ENCODE data around the gene CDK13.

DNA sequence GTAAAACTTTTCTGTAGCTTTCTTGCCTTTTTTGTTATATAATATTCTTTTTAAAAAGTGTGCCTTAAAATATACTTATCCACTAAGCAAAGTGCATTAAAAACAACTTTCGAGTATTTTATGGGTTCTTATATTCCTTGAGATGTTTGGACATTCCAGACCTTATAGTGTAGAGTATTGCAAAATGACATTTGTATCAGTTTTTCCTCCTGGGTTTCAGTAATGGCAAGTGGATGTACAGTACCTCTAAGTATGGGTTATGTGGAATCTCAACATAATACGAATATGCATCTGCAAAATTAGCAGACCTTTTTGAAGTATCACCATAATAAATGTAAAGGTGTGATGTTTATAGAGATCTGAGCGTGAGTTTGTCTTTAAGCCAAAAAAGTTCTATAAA lies 2.7 kb downstream of the CDK13 start:
- TF ChIP-seq, protein P1, sequence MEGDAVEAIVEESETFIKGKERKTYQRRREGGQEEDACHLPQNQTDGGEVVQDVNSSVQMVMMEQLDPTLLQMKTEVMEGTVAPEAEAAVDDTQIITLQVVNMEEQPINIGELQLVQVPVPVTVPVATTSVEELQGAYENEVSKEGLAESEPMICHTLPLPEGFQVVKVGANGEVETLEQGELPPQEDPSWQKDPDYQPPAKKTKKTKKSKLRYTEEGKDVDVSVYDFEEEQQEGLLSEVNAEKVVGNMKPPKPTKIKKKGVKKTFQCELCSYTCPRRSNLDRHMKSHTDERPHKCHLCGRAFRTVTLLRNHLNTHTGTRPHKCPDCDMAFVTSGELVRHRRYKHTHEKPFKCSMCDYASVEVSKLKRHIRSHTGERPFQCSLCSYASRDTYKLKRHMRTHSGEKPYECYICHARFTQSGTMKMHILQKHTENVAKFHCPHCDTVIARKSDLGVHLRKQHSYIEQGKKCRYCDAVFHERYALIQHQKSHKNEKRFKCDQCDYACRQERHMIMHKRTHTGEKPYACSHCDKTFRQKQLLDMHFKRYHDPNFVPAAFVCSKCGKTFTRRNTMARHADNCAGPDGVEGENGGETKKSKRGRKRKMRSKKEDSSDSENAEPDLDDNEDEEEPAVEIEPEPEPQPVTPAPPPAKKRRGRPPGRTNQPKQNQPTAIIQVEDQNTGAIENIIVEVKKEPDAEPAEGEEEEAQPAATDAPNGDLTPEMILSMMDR (conservative IDR thresholded peaks at IDR 0.05 in 1 of 2, IDR thresholded peaks at IDR 0.05 in 1 of 2; ENCODE audit: extremely low read depth in 1 of 2, insufficient read depth in 1 of 2, low read depth in 1 of 2, low read length in 2 of 2): no peak
- TF ChIP-seq EZH2 (IDR thresholded peaks at IDR 0.05; ENCODE audit: borderline replicate concordance, low read length): no peak
